Measurements from ENCODE around the gene MAN1C1.

Gene MAN1C1

DNA sequence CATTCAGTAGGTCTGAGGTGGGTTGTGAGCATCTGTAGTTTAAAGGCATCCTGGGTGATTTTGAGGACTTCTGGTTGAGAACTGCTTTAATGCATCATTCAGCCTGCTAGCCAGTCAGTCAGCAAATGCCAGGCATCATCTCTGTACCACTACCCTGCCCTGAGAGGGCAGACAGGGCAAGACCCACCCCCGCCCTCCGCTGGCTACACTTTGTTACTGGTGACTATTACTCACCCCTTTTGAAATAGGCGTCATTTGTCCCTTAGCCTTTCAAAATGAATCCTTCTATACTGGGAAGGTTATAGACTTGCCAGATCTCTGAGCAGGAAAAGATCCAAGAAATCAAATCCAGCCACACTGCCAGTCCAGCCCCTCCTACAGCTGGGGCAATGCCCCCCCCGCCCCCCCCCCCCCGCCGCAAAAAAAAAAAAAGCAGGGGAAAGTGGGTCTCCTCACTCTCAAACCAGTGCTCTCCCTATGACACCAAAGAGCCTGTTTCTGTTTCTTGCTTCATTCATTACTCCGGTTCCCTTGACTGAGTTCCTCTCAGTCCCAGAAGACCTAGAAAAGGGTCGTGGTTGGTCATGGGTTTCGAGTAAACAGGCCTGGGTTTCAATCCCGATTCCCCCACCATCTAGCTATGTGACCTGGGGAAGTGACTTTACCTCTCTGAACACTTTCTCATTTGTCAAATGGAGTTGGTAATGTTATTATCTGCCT lies 187.8 kb downstream of the MAN1C1 start:
- TF ChIP-seq TOX (CRISPR knock-in tag; IDR thresholded peaks at IDR 0.05; ENCODE audit: borderline replicate concordance): no peak
- no peak for TF ChIP-seq ZC3H10 (CRISPR knock-in tag; IDR thresholded peaks at IDR 0.05)
- TF ChIP-seq ZNF8 (CRISPR knock-in tag; IDR thresholded peaks at IDR 0.05): no peak
- TF ChIP-seq ZFP30 (CRISPR knock-in tag; IDR thresholded peaks at IDR 0.05): no peak
- TF ChIP-seq, protein P1, sequence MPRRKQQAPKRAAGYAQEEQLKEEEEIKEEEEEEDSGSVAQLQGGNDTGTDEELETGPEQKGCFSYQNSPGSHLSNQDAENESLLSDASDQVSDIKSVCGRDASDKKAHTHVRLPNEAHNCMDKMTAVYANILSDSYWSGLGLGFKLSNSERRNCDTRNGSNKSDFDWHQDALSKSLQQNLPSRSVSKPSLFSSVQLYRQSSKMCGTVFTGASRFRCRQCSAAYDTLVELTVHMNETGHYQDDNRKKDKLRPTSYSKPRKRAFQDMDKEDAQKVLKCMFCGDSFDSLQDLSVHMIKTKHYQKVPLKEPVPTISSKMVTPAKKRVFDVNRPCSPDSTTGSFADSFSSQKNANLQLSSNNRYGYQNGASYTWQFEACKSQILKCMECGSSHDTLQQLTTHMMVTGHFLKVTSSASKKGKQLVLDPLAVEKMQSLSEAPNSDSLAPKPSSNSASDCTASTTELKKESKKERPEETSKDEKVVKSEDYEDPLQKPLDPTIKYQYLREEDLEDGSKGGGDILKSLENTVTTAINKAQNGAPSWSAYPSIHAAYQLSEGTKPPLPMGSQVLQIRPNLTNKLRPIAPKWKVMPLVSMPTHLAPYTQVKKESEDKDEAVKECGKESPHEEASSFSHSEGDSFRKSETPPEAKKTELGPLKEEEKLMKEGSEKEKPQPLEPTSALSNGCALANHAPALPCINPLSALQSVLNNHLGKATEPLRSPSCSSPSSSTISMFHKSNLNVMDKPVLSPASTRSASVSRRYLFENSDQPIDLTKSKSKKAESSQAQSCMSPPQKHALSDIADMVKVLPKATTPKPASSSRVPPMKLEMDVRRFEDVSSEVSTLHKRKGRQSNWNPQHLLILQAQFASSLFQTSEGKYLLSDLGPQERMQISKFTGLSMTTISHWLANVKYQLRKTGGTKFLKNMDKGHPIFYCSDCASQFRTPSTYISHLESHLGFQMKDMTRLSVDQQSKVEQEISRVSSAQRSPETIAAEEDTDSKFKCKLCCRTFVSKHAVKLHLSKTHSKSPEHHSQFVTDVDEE (CRISPR knock-in tag; IDR thresholded peaks at IDR 0.05): no peak
- TF ChIP-seq ZNF565 (CRISPR knock-in tag; conservative IDR thresholded peaks at IDR 0.05; ENCODE audit: low read depth): no peak
- no peak for TF ChIP-seq GLIS3 (CRISPR knock-in tag; IDR thresholded peaks at IDR 0.05)
- TF ChIP-seq OSR1 (CRISPR knock-in tag; IDR thresholded peaks at IDR 0.05): no peak
- no peak for TF ChIP-seq RARB (CRISPR knock-in tag; IDR thresholded peaks at IDR 0.05)
- no peak for TF ChIP-seq SNAI2 (CRISPR knock-in tag; IDR thresholded peaks at IDR 0.05)
- TF ChIP-seq BACH2 (CRISPR knock-in tag; IDR thresholded peaks at IDR 0.05; ENCODE audit: borderline replicate concordance): no peak
- no peak for TF ChIP-seq TCF4 (CRISPR knock-in tag; IDR thresholded peaks at IDR 0.05; ENCODE audit: borderline replicate concordance)
- TF ChIP-seq, protein P2, sequence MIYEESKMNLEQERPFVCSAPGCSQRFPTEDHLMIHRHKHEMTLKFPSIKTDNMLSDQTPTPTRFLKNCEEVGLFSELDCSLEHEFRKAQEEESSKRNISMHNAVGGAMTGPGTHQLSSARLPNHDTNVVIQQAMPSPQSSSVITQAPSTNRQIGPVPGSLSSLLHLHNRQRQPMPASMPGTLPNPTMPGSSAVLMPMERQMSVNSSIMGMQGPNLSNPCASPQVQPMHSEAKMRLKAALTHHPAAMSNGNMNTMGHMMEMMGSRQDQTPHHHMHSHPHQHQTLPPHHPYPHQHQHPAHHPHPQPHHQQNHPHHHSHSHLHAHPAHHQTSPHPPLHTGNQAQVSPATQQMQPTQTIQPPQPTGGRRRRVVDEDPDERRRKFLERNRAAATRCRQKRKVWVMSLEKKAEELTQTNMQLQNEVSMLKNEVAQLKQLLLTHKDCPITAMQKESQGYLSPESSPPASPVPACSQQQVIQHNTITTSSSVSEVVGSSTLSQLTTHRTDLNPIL (CRISPR knock-in tag; IDR thresholded peaks at IDR 0.05; ENCODE audit: low read depth): no peak
- TF ChIP-seq, protein P3, sequence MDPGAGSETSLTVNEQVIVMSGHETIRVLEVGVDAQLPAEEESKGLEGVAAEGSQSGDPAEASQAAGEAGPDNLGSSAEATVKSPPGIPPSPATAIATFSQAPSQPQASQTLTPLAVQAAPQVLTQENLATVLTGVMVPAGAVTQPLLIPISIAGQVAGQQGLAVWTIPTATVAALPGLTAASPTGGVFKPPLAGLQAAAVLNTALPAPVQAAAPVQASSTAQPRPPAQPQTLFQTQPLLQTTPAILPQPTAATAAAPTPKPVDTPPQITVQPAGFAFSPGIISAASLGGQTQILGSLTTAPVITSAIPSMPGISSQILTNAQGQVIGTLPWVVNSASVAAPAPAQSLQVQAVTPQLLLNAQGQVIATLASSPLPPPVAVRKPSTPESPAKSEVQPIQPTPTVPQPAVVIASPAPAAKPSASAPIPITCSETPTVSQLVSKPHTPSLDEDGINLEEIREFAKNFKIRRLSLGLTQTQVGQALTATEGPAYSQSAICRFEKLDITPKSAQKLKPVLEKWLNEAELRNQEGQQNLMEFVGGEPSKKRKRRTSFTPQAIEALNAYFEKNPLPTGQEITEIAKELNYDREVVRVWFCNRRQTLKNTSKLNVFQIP (CRISPR knock-in tag; IDR thresholded peaks at IDR 0.05; ENCODE audit: borderline replicate concordance, low read depth): no peak
- TF ChIP-seq PPARA (CRISPR knock-in tag; IDR thresholded peaks at IDR 0.05; ENCODE audit: borderline replicate concordance): no peak
- TF ChIP-seq, protein P4, sequence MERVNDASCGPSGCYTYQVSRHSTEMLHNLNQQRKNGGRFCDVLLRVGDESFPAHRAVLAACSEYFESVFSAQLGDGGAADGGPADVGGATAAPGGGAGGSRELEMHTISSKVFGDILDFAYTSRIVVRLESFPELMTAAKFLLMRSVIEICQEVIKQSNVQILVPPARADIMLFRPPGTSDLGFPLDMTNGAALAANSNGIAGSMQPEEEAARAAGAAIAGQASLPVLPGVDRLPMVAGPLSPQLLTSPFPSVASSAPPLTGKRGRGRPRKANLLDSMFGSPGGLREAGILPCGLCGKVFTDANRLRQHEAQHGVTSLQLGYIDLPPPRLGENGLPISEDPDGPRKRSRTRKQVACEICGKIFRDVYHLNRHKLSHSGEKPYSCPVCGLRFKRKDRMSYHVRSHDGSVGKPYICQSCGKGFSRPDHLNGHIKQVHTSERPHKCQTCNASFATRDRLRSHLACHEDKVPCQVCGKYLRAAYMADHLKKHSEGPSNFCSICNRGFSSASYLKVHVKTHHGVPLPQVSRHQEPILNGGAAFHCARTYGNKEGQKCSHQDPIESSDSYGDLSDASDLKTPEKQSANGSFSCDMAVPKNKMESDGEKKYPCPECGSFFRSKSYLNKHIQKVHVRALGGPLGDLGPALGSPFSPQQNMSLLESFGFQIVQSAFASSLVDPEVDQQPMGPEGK (CRISPR knock-in tag; IDR thresholded peaks at IDR 0.05; ENCODE audit: borderline replicate concordance): no peak
- TF ChIP-seq ESRRG (CRISPR knock-in tag; IDR thresholded peaks at IDR 0.05): no peak
- TF ChIP-seq ISL1 (CRISPR knock-in tag; IDR thresholded peaks at IDR 0.05): no peak
- no peak for TF ChIP-seq ZNF70 (CRISPR knock-in tag; IDR thresholded peaks at IDR 0.05)
- no peak for TF ChIP-seq ARNTL (CRISPR knock-in tag; IDR thresholded peaks at IDR 0.05; ENCODE audit: borderline replicate concordance, low read depth)
- ATAC-seq: no peak

DNA sequence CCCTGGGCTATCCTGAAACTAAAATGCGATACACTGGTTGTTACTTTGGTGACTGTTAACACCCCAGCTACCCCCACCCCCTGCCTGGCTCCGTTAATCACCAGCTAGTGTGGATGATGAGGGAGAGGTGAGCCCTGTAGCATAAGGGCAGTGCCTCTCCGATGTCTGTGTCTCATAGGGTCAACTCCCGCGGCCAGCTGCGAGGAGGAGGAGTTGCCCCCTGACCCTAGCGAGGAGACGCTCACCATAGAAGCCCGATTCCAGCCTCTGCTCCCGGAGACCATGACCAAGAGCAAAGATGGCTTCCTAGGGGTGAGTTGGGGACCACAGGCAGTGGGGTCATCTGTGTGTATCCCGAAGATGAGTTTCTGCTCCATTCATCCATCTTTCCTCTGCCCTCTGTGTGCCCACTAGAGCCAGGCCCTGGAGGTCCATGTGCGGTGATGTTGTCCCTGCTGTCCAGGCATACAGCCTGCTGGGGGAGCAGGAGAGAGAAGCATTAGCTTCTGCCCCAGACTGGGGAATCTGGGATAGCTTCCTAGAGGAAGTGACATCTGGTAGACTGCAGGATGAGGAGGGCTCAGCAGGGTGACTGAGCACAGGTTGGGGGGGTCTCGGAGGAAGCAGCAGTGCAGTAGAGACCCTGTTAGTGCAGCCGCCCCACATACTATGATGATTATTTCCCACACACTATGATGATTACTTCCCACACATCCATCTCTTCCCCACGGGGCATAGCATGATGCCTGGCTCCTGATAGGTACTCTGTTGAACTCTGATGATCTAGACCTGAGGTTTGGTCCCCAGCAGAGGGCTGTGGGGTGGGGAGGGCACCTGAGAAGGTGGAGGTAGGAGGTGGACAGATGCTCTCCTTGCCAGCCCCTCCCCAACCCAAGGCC lies 188.6 kb downstream of the MAN1C1 start:
- no peak for ATAC-seq
- no peak for TF ChIP-seq GLIS3 (CRISPR knock-in tag; IDR thresholded peaks at IDR 0.05)

DNA sequence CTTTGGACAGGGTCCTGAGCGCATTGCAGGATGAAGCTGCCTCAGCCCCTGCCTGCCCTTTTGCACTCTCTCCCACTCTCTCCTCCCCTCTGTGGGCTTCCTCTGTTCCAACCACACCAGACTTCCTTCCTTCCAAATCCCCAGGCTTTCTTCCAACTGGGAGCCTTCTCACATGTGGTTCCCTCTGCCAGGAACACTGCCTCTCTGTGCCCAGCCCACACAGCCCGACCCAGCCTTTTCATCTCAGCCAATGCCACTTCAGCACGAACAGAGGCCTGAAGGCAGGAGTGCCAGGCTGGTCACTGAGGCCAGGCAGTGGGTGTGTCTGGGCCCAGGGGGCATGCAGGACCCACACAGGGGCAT lies 189.3 kb downstream of the MAN1C1 start:
- TF ChIP-seq ZNF70 (CRISPR knock-in tag; IDR thresholded peaks at IDR 0.05) (no peak), ZC3H10 (CRISPR knock-in tag; IDR thresholded peaks at IDR 0.05) (no peak), BACH2 (CRISPR knock-in tag; IDR thresholded peaks at IDR 0.05; ENCODE audit: borderline replicate concordance) (no peak), ZFP30 (CRISPR knock-in tag; IDR thresholded peaks at IDR 0.05) (no peak), RARB (CRISPR knock-in tag; IDR thresholded peaks at IDR 0.05) (no peak)
- TF ChIP-seq, protein P5, sequence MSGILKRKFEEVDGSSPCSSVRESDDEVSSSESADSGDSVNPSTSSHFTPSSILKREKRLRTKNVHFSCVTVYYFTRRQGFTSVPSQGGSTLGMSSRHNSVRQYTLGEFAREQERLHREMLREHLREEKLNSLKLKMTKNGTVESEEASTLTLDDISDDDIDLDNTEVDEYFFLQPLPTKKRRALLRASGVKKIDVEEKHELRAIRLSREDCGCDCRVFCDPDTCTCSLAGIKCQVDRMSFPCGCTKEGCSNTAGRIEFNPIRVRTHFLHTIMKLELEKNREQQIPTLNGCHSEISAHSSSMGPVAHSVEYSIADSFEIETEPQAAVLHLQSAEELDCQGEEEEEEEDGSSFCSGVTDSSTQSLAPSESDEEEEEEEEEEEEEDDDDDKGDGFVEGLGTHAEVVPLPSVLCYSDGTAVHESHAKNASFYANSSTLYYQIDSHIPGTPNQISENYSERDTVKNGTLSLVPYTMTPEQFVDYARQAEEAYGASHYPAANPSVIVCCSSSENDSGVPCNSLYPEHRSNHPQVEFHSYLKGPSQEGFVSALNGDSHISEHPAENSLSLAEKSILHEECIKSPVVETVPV (CRISPR knock-in tag; IDR thresholded peaks at IDR 0.05): no peak
- ATAC-seq: no peak; the same call in 2 of the 3 replicates

Measured in SK-N-SH treated with all-trans-retinoic acid at 6 μM for 48 hours (cell line).